AG09309 (cell line): ENCODE data around the gene HSD17B14.

Experiments
- DNase-seq: peaks from one replicate; pipeline ENCODE4 v3.0.0-alpha.2; 2010; ENCODE audit warnings: low read depth
- H3K4me3 ChIP-seq: 2 replicates; pipeline ENCODE4 v1.5.1; 2011; ENCODE audit warnings: mild to moderate bottlenecking, low read depth, low read length, moderate library complexity; ENCODE audit not compliant: control insufficient read depth
- CTCF ChIP-seq: IDR thresholded peaks from 2 replicates; pipeline ENCODE4 v1.5.1; 2011; ENCODE audit warnings: mild to moderate bottlenecking, low read depth, low read length, inconsistent platforms; ENCODE audit not compliant: insufficient read depth, control insufficient read depth; ENCODE audit errors: missing control alignments

Gene HSD17B14

GRCh38 chr19:48870048-48870447 is 33.8 kb upstream of the HSD17B14 start:
- no peak for DNase-seq
- no peak overlapping the region for H3K4me3 ChIP-seq
- TF ChIP-seq CTCF = no peak

- no peak for TF ChIP-seq CTCF
- no peak for DNase-seq
- peak within 1 kb of the TSS; percentile 52 for H3K4me3 ChIP-seq
Observed at GRCh38 chr19:48868114-48868886, 32.0 kb upstream of the HSD17B14 start, which contains the start of gene PLEKHA4. Gene PLEKHA4 (minus strand): TSS chr19:48868617. CDS start chr19:48867620, 997 bp downstream.

- DNase-seq = no peak
- peak overlapping the region; percentile 52 for H3K4me3 ChIP-seq
- TF ChIP-seq CTCF = no peak
Observed at GRCh38 chr19:48867746-48868113, 31.4 kb upstream of the HSD17B14 start.

GRCh38 chr19:48867123-48867745 is 30.9 kb upstream of the HSD17B14 start:
- no peak for DNase-seq
- TF ChIP-seq CTCF = no peak
- H3K4me3 ChIP-seq = peak overlapping the region; percentile 52

- H3K4me3 ChIP-seq = no peak overlapping the region
- TF ChIP-seq CTCF = no peak
- no peak for DNase-seq
Observed at GRCh38 chr19:48866692-48867091, 30.4 kb upstream of the HSD17B14 start.

GRCh38 chr19:48862827-48863226 is 26.5 kb upstream of the HSD17B14 start:
- no peak overlapping the region for H3K4me3 ChIP-seq
- no peak for TF ChIP-seq CTCF
- no peak for DNase-seq

- TF ChIP-seq CTCF = no peak
- H3K4me3 ChIP-seq = no peak overlapping the region
- DNase-seq = no peak
Observed at GRCh38 chr19:48861313-48861712, 25.0 kb upstream of the HSD17B14 start.
